Ishikawa (cell line): ENCODE data around the gene NUAK2.
A peak's percentile ranks its signal among the peaks of the same experiment; 100 is the strongest.

ENCODE experiments used
- CEBPB ChIP-seq: IDR thresholded peaks from 2 replicates; pipeline ENCODE4 v1.6.1; 2012
- CREB1 ChIP-seq: IDR thresholded peaks from 2 replicates; pipeline ENCODE4 v1.6.1; 2012; ENCODE audit warnings: low read depth
- EGR1 ChIP-seq: IDR thresholded peaks from 2 replicates; pipeline ENCODE4 v1.6.1; 2012
- EP300 ChIP-seq: IDR thresholded peaks from 2 replicates; pipeline ENCODE4 v1.6.1; 2012; ENCODE audit warnings: borderline replicate concordance
- FOXM1 ChIP-seq: IDR thresholded peaks from 2 replicates; pipeline ENCODE4 v1.6.1; 2012; ENCODE audit warnings: low read depth, borderline replicate concordance
- MAX ChIP-seq: IDR thresholded peaks from 2 replicates; pipeline ENCODE4 v1.6.1; 2012
- NFIC ChIP-seq: IDR thresholded peaks from 2 replicates; pipeline ENCODE4 v1.6.1; 2012
- RAD21 ChIP-seq: IDR thresholded peaks from 2 replicates; pipeline ENCODE4 v1.6.1; 2012; ENCODE audit warnings: low read depth
- REST ChIP-seq: IDR thresholded peaks from 2 replicates; pipeline ENCODE4 v1.6.1; 2012; ENCODE audit warnings: low read depth, mild to moderate bottlenecking
- TAF1 ChIP-seq: IDR thresholded peaks from 2 replicates; pipeline ENCODE4 v1.6.1; 2012; ENCODE audit warnings: low read depth, mild to moderate bottlenecking
- TCF12 ChIP-seq: IDR thresholded peaks from 2 replicates; pipeline ENCODE4 v1.6.1; 2012; ENCODE audit warnings: low read depth
- TEAD4 ChIP-seq: IDR thresholded peaks from 2 replicates; pipeline ENCODE4 v1.6.1; 2012
- USF1 ChIP-seq: IDR thresholded peaks from 2 replicates; pipeline ENCODE4 v1.6.1; 2012
- YY1 ChIP-seq: IDR thresholded peaks from 2 replicates; pipeline ENCODE4 v1.6.1; 2012; ENCODE audit warnings: low read depth
- ZBTB7A ChIP-seq: IDR thresholded peaks from 2 replicates; pipeline ENCODE4 v1.6.1; 2012; ENCODE audit warnings: low read depth

Gene NUAK2

GRCh38 chr1:205275916-205276688 is 45.4 kb downstream of the NUAK2 start:
- TF ChIP-seq YY1 (peak; percentile 38; the same call in 1 of the 2 replicates), MAX (no peak), EGR1 (no peak), NFIC (peak; percentile 30; the same call in 1 of the 2 replicates), TCF12 (0 out of 2 replicates have a peak, but pooled peaks have one; percentile 59), RAD21 (no peak), FOXM1 (no peak), EP300 (peak; percentile 39; the same call in 1 of the 2 replicates)

GRCh38 chr1:205275133-205275532 is 46.4 kb downstream of the NUAK2 start:
- TF ChIP-seq USF1 (no peak), TAF1 (no peak), EP300 (peak; percentile 80), RAD21 (peak; percentile 19; the same call in 1 of the 2 replicates), YY1 (no peak), NFIC (peak; percentile 68), CEBPB (no peak), MAX (peak; percentile 63), TCF12 (peak; percentile 92), TEAD4 (peak; percentile 42; the same call in 1 of the 2 replicates), ZBTB7A (no peak), EGR1 (no peak)

- TF ChIP-seq EGR1 (peak; percentile 57; the same call in 1 of the 2 replicates), CEBPB (peak; percentile 61), REST (no peak), FOXM1 (peak; percentile 94), TCF12 (peak; percentile 100), MAX (peak; percentile 73; the same call in 1 of the 2 replicates), EP300 (peak; percentile 99), TEAD4 (peak; percentile 99), USF1 (peak; percentile 76), TAF1 (no peak), YY1 (peak; percentile 80), CREB1 (no peak), NFIC (peak; percentile 90), ZBTB7A (peak; percentile 79), RAD21 (peak; percentile 14)
Measured at GRCh38 chr1:205274041-205274691, 47.4 kb downstream of the NUAK2 start.

GRCh38 chr1:205273551-205273982 is 48.0 kb downstream of the NUAK2 start:
- peak; percentile 99 for TF ChIP-seq RAD21
- TF ChIP-seq REST: no peak
- no peak for TF ChIP-seq CEBPB
- TF ChIP-seq CREB1: no peak
- TF ChIP-seq MAX: peak; percentile 35; the same call in 1 of the 2 replicates
- TF ChIP-seq USF1: no peak
- no peak for TF ChIP-seq TAF1
